Measurements from ENCODE around the gene ZFPM1. TPM values are rescaled to one million over a fixed set of nuclear protein-coding genes. Genes with fewer than 3 reads are reported as not detected.

The ZFPM1 gene
- total RNA-seq, 1 experiment from 2014 or later: 3.9 TPM

- Histone ChIP-seq H3K27ac (ENCODE audit: low read length) (no peak overlapping the region), H3K4me1 (ENCODE audit: control insufficient read depth, insufficient read depth, low read length) (peaks cover 6% of the 10 kb centered on the region; the same call in 1 of the 2 replicates), H3K9me3 (ENCODE audit: control insufficient read depth, insufficient read depth, low read depth, low read length) (no peaks in the 10 kb centered on the region), H3K36me3 (ENCODE audit: control insufficient read depth, insufficient read depth, low read length) (no peaks in the 10 kb centered on the region), H3K4me3 (ENCODE audit: low read depth in 2 of 2, low read length in 2 of 2) (no peak overlapping the region), H3K27me3 (ENCODE audit: control insufficient read depth, insufficient read depth, low read length) (no peaks in the 10 kb centered on the region)
- CTCF ChIA-PET: no interaction called here
- intact Hi-C loops (cut with micrococcal nuclease; ENCODE audit: unreplicated experiment): no loop called here
- no peak for DNase-seq (ENCODE audit: low read depth, low spot score)
- peak; percentile 39; the same call in 1 of the 2 replicates for ATAC-seq
- in situ Hi-C loops (cut with HindIII; ENCODE audit: low pct_unique_long_range_greater_than_20kb, low sequenced_read_pairs): no loop called here
- POLR2A ChIA-PET: no interaction called here
- no TSS peak for BruUV-seq (replicated peaks)
- TF ChIP-seq POLR2AphosphoS5 (IDR thresholded peaks at IDR 0.05; ENCODE audit: low read depth, low read length) (no peak), CTCF (IDR thresholded peaks at IDR 0.05) (no peak), SIN3A (IDR thresholded peaks at IDR 0.05; ENCODE audit: borderline replicate concordance, insufficient read depth, low read depth, low read length) (no peak), TCF7L2 (IDR thresholded peaks at IDR 0.05; ENCODE audit: low read depth, low read length) (no peak)
- TF ChIP-seq, protein P1, sequence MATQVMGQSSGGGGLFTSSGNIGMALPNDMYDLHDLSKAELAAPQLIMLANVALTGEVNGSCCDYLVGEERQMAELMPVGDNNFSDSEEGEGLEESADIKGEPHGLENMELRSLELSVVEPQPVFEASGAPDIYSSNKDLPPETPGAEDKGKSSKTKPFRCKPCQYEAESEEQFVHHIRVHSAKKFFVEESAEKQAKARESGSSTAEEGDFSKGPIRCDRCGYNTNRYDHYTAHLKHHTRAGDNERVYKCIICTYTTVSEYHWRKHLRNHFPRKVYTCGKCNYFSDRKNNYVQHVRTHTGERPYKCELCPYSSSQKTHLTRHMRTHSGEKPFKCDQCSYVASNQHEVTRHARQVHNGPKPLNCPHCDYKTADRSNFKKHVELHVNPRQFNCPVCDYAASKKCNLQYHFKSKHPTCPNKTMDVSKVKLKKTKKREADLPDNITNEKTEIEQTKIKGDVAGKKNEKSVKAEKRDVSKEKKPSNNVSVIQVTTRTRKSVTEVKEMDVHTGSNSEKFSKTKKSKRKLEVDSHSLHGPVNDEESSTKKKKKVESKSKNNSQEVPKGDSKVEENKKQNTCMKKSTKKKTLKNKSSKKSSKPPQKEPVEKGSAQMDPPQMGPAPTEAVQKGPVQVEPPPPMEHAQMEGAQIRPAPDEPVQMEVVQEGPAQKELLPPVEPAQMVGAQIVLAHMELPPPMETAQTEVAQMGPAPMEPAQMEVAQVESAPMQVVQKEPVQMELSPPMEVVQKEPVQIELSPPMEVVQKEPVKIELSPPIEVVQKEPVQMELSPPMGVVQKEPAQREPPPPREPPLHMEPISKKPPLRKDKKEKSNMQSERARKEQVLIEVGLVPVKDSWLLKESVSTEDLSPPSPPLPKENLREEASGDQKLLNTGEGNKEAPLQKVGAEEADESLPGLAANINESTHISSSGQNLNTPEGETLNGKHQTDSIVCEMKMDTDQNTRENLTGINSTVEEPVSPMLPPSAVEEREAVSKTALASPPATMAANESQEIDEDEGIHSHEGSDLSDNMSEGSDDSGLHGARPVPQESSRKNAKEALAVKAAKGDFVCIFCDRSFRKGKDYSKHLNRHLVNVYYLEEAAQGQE (IDR thresholded peaks at IDR 0.05; ENCODE audit: insufficient read depth in 1 of 2, low read depth in 2 of 2, low read length in 1 of 2): no peak
Observed at GRCh38 chr16:88482630-88483391, 29.7 kb downstream of the ZFPM1 start.

DNA sequence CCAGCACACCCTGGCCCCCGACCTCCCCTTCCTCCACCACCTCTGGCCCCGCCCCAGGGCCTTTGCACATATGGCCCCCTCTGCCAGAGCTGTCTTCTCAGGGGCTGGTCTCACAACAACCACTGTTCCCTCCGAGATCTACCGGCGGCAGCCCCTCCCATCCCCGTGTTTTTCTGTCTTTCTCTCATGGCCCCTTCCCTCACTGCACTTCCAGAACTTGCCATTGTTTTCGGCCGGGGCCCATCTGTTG is 30.2 kb downstream of the ZFPM1 start:
- ATAC-seq: no peak
- no peaks in the 10 kb centered on the region for H3K27me3 ChIP-seq (ENCODE audit: control insufficient read depth, insufficient read depth, low read length)
- no peaks in the 10 kb centered on the region for H3K9me3 ChIP-seq (ENCODE audit: control insufficient read depth, insufficient read depth, low read depth, low read length)
- CTCF ChIA-PET: no interaction called here
- TF ChIP-seq SIN3A (IDR thresholded peaks at IDR 0.05; ENCODE audit: borderline replicate concordance, insufficient read depth, low read depth, low read length) (no peak), POLR2AphosphoS5 (IDR thresholded peaks at IDR 0.05; ENCODE audit: low read depth, low read length) (no peak)
- TF ChIP-seq, protein P1 (IDR thresholded peaks at IDR 0.05; ENCODE audit: insufficient read depth in 1 of 2, low read depth in 2 of 2, low read length in 1 of 2): no peak
- intact Hi-C loops (cut with micrococcal nuclease; ENCODE audit: unreplicated experiment): no loop called here
- DNase-seq (ENCODE audit: low read depth, low spot score): no peak
- H3K36me3 ChIP-seq (ENCODE audit: control insufficient read depth, insufficient read depth, low read length): no peaks in the 10 kb centered on the region
- POLR2A ChIA-PET: no interaction called here
- BruUV-seq (replicated peaks): no TSS peak
- in situ Hi-C loops (cut with HindIII; ENCODE audit: low pct_unique_long_range_greater_than_20kb, low sequenced_read_pairs): no loop called here
- no peak overlapping the region for H3K27ac ChIP-seq (ENCODE audit: low read length)
- no peak overlapping the region for H3K4me3 ChIP-seq (ENCODE audit: low read depth in 2 of 2, low read length in 2 of 2)
- peaks cover 6% of the 10 kb centered on the region; the same call in 1 of the 2 replicates for H3K4me1 ChIP-seq (ENCODE audit: control insufficient read depth, insufficient read depth, low read length)

Data from Panc1 (cell line).